ENCODE results near the gene SPIRE2. TPM values are rescaled to one million over a fixed set of nuclear protein-coding genes. Genes with fewer than 3 reads are reported as not detected.

Gene SPIRE2
- total and polyA plus RNA-seq, 2 donors (not counting 1 experiment from before 2014, with no cell fraction given): 0.98 to 2.0 TPM

GRCh38 chr16:89887243-89887642, 59.0 kb downstream of the SPIRE2 start:
- TF ChIP-seq EZH2 (IDR thresholded peaks at IDR 0.05; ENCODE audit: borderline replicate concordance, insufficient read depth, low read depth, low read length, poor library complexity, severe bottlenecking) (no peak), CTCF (IDR thresholded peaks at IDR 0.05) (no peak)
- Histone ChIP-seq H3K79me2 (ENCODE audit: control insufficient read depth, insufficient read depth, low read length) (peaks cover 47% of the 10 kb centered on the region), H3K4me1 (ENCODE audit: control insufficient read depth in 2 of 2, insufficient read depth in 2 of 2, low read length in 2 of 2) (no peaks in the 10 kb centered on the region), H3K27ac (ENCODE audit: low read length in 2 of 2) (no peak overlapping the region), H3K4me2 (replicated peaks; ENCODE audit: low read depth, low read length, poor library complexity, severe bottlenecking) (no peak overlapping the region), H3K9me3 (ENCODE audit: control extremely low read depth in 1 of 3, control insufficient read depth in 2 of 3, insufficient read depth in 1 of 3, low read length in 2 of 3) (no peaks in the 10 kb centered on the region), H3K36me3 (replicated peaks in 1 of 2; ENCODE audit: control extremely low read depth in 1 of 2, control insufficient read depth in 1 of 2, extremely low read depth in 1 of 2, insufficient read depth in 2 of 2, low read length in 1 of 2) (peaks cover 12 to 77% of the 10 kb centered on the region in 2 experiments), H4K20me1 (ENCODE audit: control insufficient read depth, insufficient read depth, low read length, poor library complexity, severe bottlenecking) (peaks cover 62% of the 10 kb centered on the region), H3K4me3 (ENCODE audit: control extremely low read depth in 1 of 5, extremely low read depth in 1 of 5, insufficient read depth in 1 of 5, low read depth in 2 of 5, low read length in 4 of 5) (no peak overlapping the region), H2AFZ (ENCODE audit: insufficient read depth, low read depth, low read length, poor library complexity, severe bottlenecking) (no peak overlapping the region), H3K27me3 (replicated peaks in 1 of 4; ENCODE audit: control extremely low read depth in 1 of 4, control insufficient read depth in 3 of 4, insufficient read depth in 4 of 4, low read length in 3 of 4) (no peaks in the 10 kb centered on the region), H3K9ac (ENCODE audit: low read length) (no peak overlapping the region)
- WGBS (ENCODE audit: insufficient coverage): 95% methylated on average over 10 of the region's 14 CpGs
- ATAC-seq (ENCODE audit: low read depth) (no peak), DNase-seq (no peak)
- Mint-ChIP-seq H3K27ac (no peak overlapping the region), H3K27me3 (no peaks in the 10 kb centered on the region), H3K4me3 (no peak overlapping the region), H3K9me3 (ENCODE audit: insufficient read depth) (no peaks in the 10 kb centered on the region), H3K4me1 (no peaks in the 10 kb centered on the region)
- intact Hi-C loops (cut with micrococcal nuclease): no loop called here
- ChIA-PET CTCF (interaction anchor here (0.6 kb wide), 1 partner anchor 22 kb away, joined by 5 read pairs; no protein-coding TSS in a partner anchor), POLR2A (interaction anchor here (0.6 kb wide), 1 partner anchor 11 kb away, joined by 5 read pairs; no protein-coding TSS in a partner anchor)

GRCh38 chr16:89890200-89890599, 61.9 kb downstream of the SPIRE2 start:
- Histone ChIP-seq H3K4me2 (replicated peaks; ENCODE audit: low read depth, low read length, poor library complexity, severe bottlenecking) (no peak overlapping the region), H3K27me3 (replicated peaks in 1 of 4; ENCODE audit: control extremely low read depth in 1 of 4, control insufficient read depth in 3 of 4, insufficient read depth in 4 of 4, low read length in 3 of 4) (no peaks in the 10 kb centered on the region), H3K4me3 (ENCODE audit: control extremely low read depth in 1 of 5, extremely low read depth in 1 of 5, insufficient read depth in 1 of 5, low read depth in 2 of 5, low read length in 4 of 5) (no peak overlapping the region), H2AFZ (ENCODE audit: insufficient read depth, low read depth, low read length, poor library complexity, severe bottlenecking) (no peak overlapping the region), H3K4me1 (ENCODE audit: control insufficient read depth in 2 of 2, insufficient read depth in 2 of 2, low read length in 2 of 2) (no peaks in the 10 kb centered on the region), H3K36me3 (replicated peaks in 1 of 2; ENCODE audit: control extremely low read depth in 1 of 2, control insufficient read depth in 1 of 2, extremely low read depth in 1 of 2, insufficient read depth in 2 of 2, low read length in 1 of 2) (peaks cover 8 to 76% of the 10 kb centered on the region in 2 experiments), H3K79me2 (ENCODE audit: control insufficient read depth, insufficient read depth, low read length) (peaks cover 27% of the 10 kb centered on the region), H3K9ac (ENCODE audit: low read length) (no peak overlapping the region), H3K27ac (ENCODE audit: low read length in 2 of 2) (no peak overlapping the region), H3K9me3 (ENCODE audit: control extremely low read depth in 1 of 3, control insufficient read depth in 2 of 3, insufficient read depth in 1 of 3, low read length in 2 of 3) (no peaks in the 10 kb centered on the region), H4K20me1 (ENCODE audit: control insufficient read depth, insufficient read depth, low read length, poor library complexity, severe bottlenecking) (peaks cover 57% of the 10 kb centered on the region)
- WGBS (ENCODE audit: insufficient coverage): 98% methylated on average over 5 of the region's 9 CpGs
- Mint-ChIP-seq H3K9me3 (ENCODE audit: insufficient read depth) (no peaks in the 10 kb centered on the region), H3K27ac (no peak overlapping the region), H3K4me3 (no peak overlapping the region), H3K4me1 (no peaks in the 10 kb centered on the region), H3K27me3 (no peaks in the 10 kb centered on the region)
- ATAC-seq (ENCODE audit: low read depth): no peak
- TF ChIP-seq EZH2 (IDR thresholded peaks at IDR 0.05; ENCODE audit: borderline replicate concordance, insufficient read depth, low read depth, low read length, poor library complexity, severe bottlenecking) (no peak), CTCF (IDR thresholded peaks at IDR 0.05) (no peak)
- intact Hi-C loops (cut with micrococcal nuclease): no loop called here
- ChIA-PET POLR2A (no interaction called here), CTCF (no interaction called here)
- no peak for DNase-seq
